GM21576 (cell line): ENCODE results near the gene KIF4A.
"Not testable (repeated sequence)": the region's sequence is repeated elsewhere in the genome, so short reads cannot be mapped to it uniquely, and the experiment has no call there.

Experiments used
- ATAC-seq: cut with Tn5 transposase; IDR thresholded peaks from one replicate; pipeline ENCODE4 v1.9.1; 2021; ENCODE audit warnings: mild to moderate bottlenecking, moderate library complexity; ENCODE audit not compliant: unreplicated experiment

KIF4A gene

DNA sequence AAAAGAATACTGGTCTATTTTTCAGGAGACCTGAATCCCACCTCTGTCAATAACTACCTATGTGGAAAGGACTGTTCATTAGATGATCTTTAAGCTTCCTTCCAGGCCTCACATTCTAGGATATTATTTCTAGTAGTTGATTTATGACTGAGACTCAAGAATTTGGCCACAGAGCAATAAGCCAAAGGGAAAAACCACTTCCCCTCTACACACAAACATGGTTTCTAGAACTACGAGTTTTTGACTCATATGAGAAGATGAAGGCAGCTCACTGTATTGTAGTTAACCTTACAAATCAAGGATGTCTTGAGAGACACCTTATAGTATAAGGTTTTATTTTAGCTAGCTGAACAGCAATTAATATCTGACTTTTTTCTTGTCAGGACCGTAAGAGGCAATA, 96.3 kb downstream of the KIF4A start:
- ATAC-seq: no peak

DNA sequence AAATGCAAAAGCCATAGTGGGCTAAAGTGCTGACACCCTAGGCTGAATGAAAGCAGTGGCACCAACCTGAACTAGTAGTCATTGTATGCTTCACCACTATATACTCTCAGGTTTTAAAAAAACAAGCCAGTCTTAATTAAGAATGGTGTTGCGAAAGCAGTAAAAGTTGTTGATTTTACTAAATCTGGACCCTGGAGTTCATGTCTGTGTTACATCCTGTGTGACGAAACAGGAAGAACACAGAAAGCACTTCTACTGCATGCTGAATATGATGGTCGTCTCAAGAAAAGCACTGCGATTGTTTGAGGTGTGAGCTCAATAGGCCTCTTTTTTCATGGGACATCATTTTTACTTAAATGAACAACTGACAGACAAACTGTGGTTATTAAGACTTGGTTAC, 109.0 kb downstream of the KIF4A start:
- ATAC-seq: no peak

GRCh38 chrX:70400181-70400580, 110.3 kb downstream of the KIF4A start:
- ATAC-seq: not testable (repeated sequence)

DNA sequence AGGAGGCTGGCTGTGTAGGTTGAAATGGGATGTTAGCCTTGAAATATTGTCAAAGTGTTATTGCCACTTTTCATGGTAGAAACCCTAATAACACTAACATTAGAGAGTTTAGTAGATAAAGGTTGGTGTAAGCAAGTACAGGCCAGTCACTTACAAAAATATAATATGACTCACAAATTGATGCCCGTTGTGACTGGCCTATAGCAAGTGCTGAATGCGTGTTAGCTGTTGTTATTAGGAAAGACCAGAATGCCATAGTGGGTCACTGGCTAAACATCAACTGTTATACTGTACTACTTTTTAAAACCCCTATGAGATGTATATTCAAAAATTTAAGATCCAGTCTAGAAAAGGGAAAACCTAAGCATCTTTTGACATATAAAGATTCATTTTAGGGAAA, 112.8 kb downstream of the KIF4A start:
- no peak for ATAC-seq

DNA sequence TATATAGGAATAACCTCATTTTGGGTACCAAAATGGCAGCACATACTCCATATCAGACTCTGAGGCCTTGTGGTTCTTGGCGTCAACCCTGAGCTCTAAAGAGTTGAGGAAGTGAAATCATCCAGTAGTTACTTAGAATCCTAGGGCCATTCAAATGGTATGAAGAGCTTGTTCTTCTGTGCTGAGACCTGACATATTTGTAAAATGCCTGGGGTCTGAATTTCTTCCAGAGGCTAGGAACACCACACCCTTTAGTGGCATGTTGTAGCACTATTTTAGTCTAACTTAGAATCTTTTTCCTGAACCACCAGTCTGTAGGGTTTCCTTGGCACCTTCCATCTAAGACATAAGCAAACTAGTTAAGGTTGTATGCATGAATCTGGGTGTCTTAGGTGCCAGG, 115.1 kb downstream of the KIF4A start:
- ATAC-seq: no peak

- ATAC-seq: no peak
Measured at GRCh38 chrX:70410921-70411320, 121.0 kb downstream of the KIF4A start.

GRCh38 chrX:70411475-70411874, 121.6 kb downstream of the KIF4A start:
- no peak for ATAC-seq

DNA sequence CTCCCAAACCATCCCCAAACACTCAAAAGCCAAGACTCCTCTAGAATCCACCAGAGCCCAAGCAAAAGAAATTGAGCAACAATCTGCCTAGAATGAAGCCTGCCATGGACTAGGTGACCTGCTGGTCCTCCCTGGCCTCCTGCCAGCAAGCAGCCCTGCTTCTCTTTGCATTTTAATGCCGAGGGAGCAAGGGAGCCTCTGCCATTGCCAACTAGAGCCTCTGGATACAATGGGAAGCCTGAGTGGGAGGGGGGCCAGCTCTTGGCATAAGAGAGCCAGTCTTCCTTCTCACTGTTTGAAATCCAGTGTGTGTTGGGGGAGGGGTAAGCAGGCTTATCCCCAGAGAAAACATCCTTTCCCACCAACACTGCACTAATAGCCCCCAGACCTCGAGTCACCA, 131.7 kb downstream of the KIF4A start:
- no peak for ATAC-seq

DNA sequence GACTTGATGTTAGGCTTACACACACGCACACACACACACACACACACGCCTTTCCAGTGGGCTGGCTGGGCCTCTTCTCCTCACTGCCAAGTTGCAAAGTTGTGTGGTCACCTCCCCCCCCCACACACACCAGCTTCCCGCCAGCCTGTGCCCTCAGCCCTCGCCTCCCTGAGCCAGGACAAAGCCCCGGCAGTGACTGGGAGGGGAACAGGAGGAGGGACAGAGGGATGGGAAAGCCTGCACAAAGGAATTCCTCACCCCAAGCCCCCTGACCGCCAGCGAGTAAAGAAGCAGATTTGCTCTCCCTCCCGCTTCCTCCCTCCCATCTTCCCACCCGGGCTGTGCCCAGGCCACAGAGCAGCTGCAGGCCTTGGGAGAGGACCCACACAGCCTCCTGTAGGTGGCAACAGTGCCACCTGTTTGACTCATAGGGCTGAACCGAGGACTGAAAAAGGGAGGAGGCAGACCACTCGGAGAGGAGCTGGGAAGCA, 133.0 kb downstream of the KIF4A start, which contains the start of gene GDPD2:
GDPD2 (plus strand) TSS at position 464 of the 491 bp plus-strand sequence. CDS start 1,671 bp downstream, outside the sequence.
- no peak for ATAC-seq

GRCh38 chrX:70423936-70424675, 134.2 kb downstream of the KIF4A start:
- ATAC-seq: no peak

GRCh38 chrX:70424801-70425200, 134.9 kb downstream of the KIF4A start:
- no peak for ATAC-seq

DNA sequence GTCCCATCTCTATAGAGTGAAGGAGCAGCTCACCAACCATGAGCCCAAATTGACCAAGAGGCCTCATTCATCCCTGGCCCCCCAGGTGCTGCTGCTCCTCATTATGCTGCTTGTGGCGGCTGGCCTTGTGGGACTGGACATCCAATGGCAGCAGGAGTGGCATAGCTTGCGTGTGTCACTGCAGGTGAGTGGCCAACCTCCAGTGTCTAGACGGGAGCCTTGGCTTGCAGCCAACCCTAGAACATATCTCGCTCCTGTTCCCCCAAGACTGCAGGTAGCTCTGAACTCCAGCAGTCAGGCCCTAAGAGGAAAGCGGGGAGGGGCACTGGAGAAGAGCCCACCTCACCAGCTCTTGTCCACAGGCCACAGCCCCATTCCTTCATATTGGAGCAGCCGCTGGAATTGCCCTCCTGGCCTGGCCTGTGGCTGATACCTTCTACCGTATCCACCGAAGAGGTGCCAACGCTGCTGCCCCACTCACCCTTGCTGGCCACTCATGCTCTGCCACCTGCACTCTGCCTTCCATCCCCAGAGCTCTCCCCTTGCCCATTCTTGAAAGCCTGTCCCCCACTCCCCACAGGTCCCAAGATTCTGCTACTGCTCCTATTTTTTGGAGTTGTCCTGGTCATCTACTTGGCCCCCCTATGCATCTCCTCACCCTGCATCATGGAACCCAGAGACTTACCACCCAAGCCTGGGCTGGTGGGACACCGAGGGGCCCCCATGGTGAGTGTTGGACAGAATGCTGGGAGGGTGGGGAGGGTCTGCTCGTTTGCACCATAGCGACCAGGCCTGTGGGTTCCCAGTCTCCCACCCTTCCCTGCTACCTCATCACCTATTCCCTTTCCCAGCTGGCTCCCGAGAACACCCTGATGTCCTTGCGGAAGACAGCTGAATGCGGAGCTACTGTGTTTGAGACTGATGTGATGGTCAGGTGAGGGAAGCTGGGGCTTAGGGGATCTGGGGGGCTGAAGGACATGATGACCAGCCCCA, 136.7 kb downstream of the KIF4A start:
- ATAC-seq: no peak

DNA sequence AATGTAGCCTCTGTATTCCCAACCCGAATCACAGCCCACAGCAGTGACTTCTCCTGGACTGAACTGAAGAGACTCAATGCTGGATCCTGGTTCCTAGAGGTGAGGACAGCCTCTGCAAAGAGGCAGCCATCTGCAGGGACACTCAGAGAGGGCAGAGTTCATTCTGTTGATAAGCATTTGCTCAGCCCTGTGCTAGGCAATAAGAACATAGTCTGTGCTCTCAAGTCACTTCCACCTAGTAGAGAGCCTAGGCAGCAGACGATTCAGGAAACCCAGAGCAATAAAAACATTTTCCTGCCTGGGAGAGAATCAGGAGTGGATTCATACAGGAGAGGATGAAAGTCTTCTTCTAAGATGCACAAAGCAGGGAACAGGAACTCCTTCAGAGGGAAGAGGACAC, 137.5 kb downstream of the KIF4A start:
- no peak for ATAC-seq

GRCh38 chrX:70429759-70430158, 139.9 kb downstream of the KIF4A start:
- no peak for ATAC-seq

GRCh38 chrX:70432936-70433847, 143.3 kb downstream of the KIF4A start:
- ATAC-seq: no peak

GRCh38 chrX:70433848-70434351, 144.0 kb downstream of the KIF4A start:
- peak; percentile 60 for ATAC-seq

DNA sequence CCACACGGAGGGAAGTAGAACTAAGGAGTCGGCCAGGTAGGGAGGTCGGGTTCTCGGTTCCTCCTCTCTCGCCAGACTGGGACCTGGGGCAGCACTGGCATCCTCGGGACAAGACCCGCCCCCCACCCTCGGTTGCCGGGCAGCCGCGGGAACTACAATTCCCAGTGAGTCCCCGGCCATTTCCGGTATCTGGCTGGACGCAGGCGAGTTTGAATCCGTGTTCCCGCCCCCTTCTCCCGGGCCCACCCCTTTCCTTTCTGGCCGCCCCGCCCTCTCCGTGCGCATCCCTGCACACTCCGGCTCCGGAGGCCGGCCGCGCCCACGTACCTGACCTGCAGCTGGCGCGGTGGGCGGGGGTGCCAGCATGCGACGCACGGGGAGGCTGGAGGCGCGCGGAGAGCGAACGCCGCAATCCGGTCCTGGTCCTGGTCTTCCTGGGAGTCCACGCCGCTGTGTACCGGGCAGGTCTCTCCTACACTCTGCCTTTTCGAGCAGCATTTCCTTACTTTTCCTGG, 144.5 kb downstream of the KIF4A start:
- peak; percentile 55 for ATAC-seq

DNA sequence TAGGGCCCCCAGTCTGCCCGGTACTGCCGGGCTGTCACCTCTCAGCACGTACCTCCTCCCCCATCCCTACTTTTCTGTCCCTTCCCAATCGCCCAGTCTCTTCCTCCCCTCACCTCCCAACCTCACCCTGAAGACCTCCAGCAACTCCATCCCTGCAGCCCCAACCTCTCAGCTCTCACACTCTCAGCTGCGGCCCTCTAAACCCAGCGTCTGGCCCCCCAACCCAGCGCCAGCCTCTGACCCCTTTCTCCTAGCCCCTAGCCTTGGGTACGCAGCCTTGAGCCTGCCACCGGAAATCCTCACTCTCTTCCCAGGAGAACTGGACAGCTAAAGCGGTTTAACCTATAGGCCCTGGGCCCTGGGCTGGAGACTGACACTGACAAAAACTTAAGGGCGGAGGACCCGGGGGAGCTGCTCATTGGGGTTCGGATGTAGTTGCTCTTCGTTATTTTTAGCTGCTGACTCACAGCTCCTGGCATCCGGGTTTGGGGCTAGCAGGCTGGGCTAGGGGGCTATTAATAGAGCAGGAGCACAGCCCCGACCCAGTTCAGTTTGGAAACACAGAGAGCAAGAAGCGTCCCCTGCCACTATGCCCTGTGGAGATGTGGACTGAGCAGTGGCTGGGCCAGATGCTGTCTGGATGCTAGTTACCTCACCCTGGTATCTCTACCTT, 145.1 kb downstream of the KIF4A start:
- ATAC-seq: no peak

GRCh38 chrX:70436343-70436742, 146.4 kb downstream of the KIF4A start:
- ATAC-seq: no peak

GRCh38 chrX:70437011-70437410, 147.1 kb downstream of the KIF4A start:
- ATAC-seq: no peak
